B cell (primary cell): Measurements from ENCODE around the gene AUNIP. TPM values are rescaled to one million over a fixed set of nuclear protein-coding genes. Genes with fewer than 3 reads are reported as not detected.

ENCODE experiments used
- ATAC-seq: fragments of 200-7000 bp; cut with Tn5 transposase; one replicate; pipeline ENCODE4 v1.10.0; 2021; ENCODE audit warnings: low read depth, mild to moderate bottlenecking, moderate number of reproducible peaks, moderate library complexity
- CTCF ChIA-PET: fragments of 350-600 bp; sonication (Branson Sonifier 250); formaldehyde crosslinking; loops from one replicate; lab custom pipeline; 2021; ENCODE audit warnings: antibody characterized with exemption, inconsistent platforms; lab: Charles Lee
- POLR2A ChIA-PET: fragments of 350-600 bp; sonication (Branson Sonifier 250); formaldehyde crosslinking; loops from one replicate; lab custom pipeline; 2021; ENCODE audit warnings: antibody characterized with exemption; lab: Charles Lee
- DNase-seq: peaks from one replicate; pipeline ENCODE4 v3.0.0; 2013
- H2AFZ ChIP-seq: 2 replicates; pipeline ENCODE4 v1.6.1; 2012; ENCODE audit warnings: mild to moderate bottlenecking, low read depth, low read length; ENCODE audit not compliant: insufficient read depth, poor library complexity, severe bottlenecking
- H3K27ac ChIP-seq, 2 donors: 1 replicate in 1 of 2; 2 replicates in 1 of 2; pipeline ENCODE4 v1.5.1; 2012 to 2013; ENCODE audit warnings: low read length in 2 of 2, mild to moderate bottlenecking in 2 of 2, moderate library complexity in 1 of 2
- H3K27me3 ChIP-seq, 4 experiments: fragments of 200-600 bp in 1 of 4; sonication (generic) in 1 of 4; replicated peaks in 1 of 4; 1 replicate in 2 of 4; 2 replicates in 2 of 4; pipeline versions ENCODE4 v1.6.1 to v1.7.0; 2013 to 2016; ENCODE audit warnings: low read length in 3 of 4, mild to moderate bottlenecking in 2 of 4, mixed read lengths in 1 of 4, moderate library complexity in 1 of 4; ENCODE audit not compliant: insufficient read depth in 4 of 4, control insufficient read depth in 3 of 4; ENCODE audit errors: control extremely low read depth in 1 of 4
- H3K36me3 ChIP-seq, 2 experiments: replicated peaks in 1 of 2; 1 replicate in 1 of 2; 2 replicates in 1 of 2; pipeline versions ENCODE4 v1.6.1 to v1.7.1; 2013; ENCODE audit warnings: low read length in 1 of 2; ENCODE audit not compliant: insufficient read depth in 2 of 2, control insufficient read depth in 1 of 2; ENCODE audit errors: control extremely low read depth in 1 of 2, extremely low read depth in 1 of 2
- H3K4me1 ChIP-seq, 2 donors: fragments of 200-600 bp in 1 of 2; sonication (generic) in 1 of 2; 1 replicate in 1 of 2; 2 replicates in 1 of 2; pipeline versions ENCODE4 v1.5.1 to v1.6.1; 2013 to 2017; ENCODE audit warnings: low read length in 2 of 2; ENCODE audit not compliant: control insufficient read depth in 2 of 2, insufficient read depth in 2 of 2
- H3K4me2 ChIP-seq: replicated peaks from 2 replicates; pipeline ENCODE3; 2012; ENCODE audit warnings: mild to moderate bottlenecking, low read depth, low read length; ENCODE audit not compliant: poor library complexity, severe bottlenecking
- H3K4me3 ChIP-seq, 5 experiments: fragments of 200-600 bp in 1 of 5; sonication (generic) in 1 of 5; 1 replicate in 3 of 5; 2 replicates in 2 of 5; pipeline versions ENCODE4 v1.5.1 to v1.7.0; 2011 to 2016; ENCODE audit warnings: low read length in 4 of 5, mild to moderate bottlenecking in 4 of 5, low read depth in 2 of 5, control low read depth in 1 of 5, moderate library complexity in 1 of 5; ENCODE audit not compliant: insufficient read depth in 1 of 5; ENCODE audit errors: control extremely low read depth in 1 of 5, extremely low read depth in 1 of 5
- H3K79me2 ChIP-seq: fragments of 200-600 bp; sonication (generic); one replicate; pipeline ENCODE4 v1.6.0; 2016; ENCODE audit warnings: low read length; ENCODE audit not compliant: control insufficient read depth, insufficient read depth
- H3K9ac ChIP-seq: fragments of 200-600 bp; sonication (generic); 2 replicates; pipeline ENCODE4 v1.6.1; 2017; ENCODE audit warnings: mild to moderate bottlenecking, low read length, moderate library complexity
- H3K9me3 ChIP-seq, 3 donors: one replicate each; pipeline versions ENCODE4 v1.6.1 to v1.7.1; 2013; ENCODE audit warnings: low read length in 2 of 3; ENCODE audit not compliant: control insufficient read depth in 2 of 3, insufficient read depth in 1 of 3; ENCODE audit errors: control extremely low read depth in 1 of 3
- H4K20me1 ChIP-seq: 2 replicates; pipeline ENCODE4 v1.6.0; 2012; ENCODE audit warnings: mild to moderate bottlenecking, low read length; ENCODE audit not compliant: insufficient read depth, control insufficient read depth, poor library complexity, severe bottlenecking
- H3K27ac Mint-ChIP-seq: one replicate; pipeline ENCODE4 v1.8.0; 2021; ENCODE audit warnings: mixed read lengths
- H3K27me3 Mint-ChIP-seq: one replicate; pipeline ENCODE4 v1.8.0; 2021; ENCODE audit warnings: mixed read lengths
- H3K4me1 Mint-ChIP-seq: one replicate; pipeline ENCODE4 v1.8.0; 2021; ENCODE audit warnings: mixed read lengths
- H3K4me3 Mint-ChIP-seq: one replicate; pipeline ENCODE4 v1.8.0; 2021; ENCODE audit warnings: mixed read lengths
- H3K9me3 Mint-ChIP-seq: one replicate; pipeline ENCODE4 v1.8.0; 2022; ENCODE audit warnings: mixed read lengths; ENCODE audit not compliant: insufficient read depth
- CTCF ChIP-seq: fragments of 200-600 bp; IDR thresholded peaks from one replicate; pipeline ENCODE4 v1.8.0; 2022; ENCODE audit warnings: antibody characterized with exemption, mild to moderate bottlenecking
- EZH2 ChIP-seq: IDR thresholded peaks from 2 replicates; pipeline ENCODE4 v1.6.1; 2012; ENCODE audit warnings: borderline replicate concordance, low read depth, mild to moderate bottlenecking, moderate library complexity, low read length; ENCODE audit not compliant: insufficient read depth, poor library complexity, severe bottlenecking
- WGBS: methylation state at CpG from one replicate; pipeline ENCODE4 v1.1.5; 2013; ENCODE audit warnings: missing lambda C conversion rate; ENCODE audit not compliant: insufficient coverage; 5-methylcytosine and 5-hydroxymethylcytosine counted together
- intact Hi-C: fragments of 100-400 bp; cut with micrococcal nuclease; formaldehyde crosslinking; loops from one replicate; pipeline ENCODE4 v1.10.0; 2022
- polyA plus RNA-seq: library from polyadenylated mRNA; depleted of rRNA; stranded (reverse); fragments of >200 nt; gene quantifications from 2 replicates; pipeline ENCODE4 v1.2.3, GENCODE V29; 2012
- total RNA-seq, 2 donors: library from RNA; stranded (reverse); fragments of 120-200 nt in 1 of 2; gene quantifications; 1 replicate in 1 of 2; 2 replicates in 1 of 2; pipeline versions ENCODE4 v1.2.3 to v1.2.4, GENCODE V29; 2013 to 2022

AUNIP gene
- total and polyA plus RNA-seq, 2 donors (not counting 1 experiment from before 2014, with no cell fraction given): 0.27 TPM; not detected in 1

GRCh38 chr1:25905680-25906643 lies 46.7 kb upstream of the AUNIP start, which contains the start of gene STMN1:
Gene STMN1, minus strand, starts transcription at chr1:25906419. Its CDS starts 1,743 bp downstream, at chr1:25904676.
- under 1% methylated on average over 99 of the region's 102 CpGs for WGBS
- H4K20me1 ChIP-seq: no peaks in the 10 kb centered on the region
- H3K4me2 ChIP-seq: peak within 1 kb of the TSS; percentile 95
- intact Hi-C loops: loop anchor here (1.0 kb wide), 5 partner anchors 11 to 205 kb away; partner anchors contain the start of genes AUNIP, PAFAH2 and PDIK1L
- H3K4me3 ChIP-seq: peak within 1 kb of the TSS; percentile 62 to 99 (median 63)
- H3K27me3 ChIP-seq: no peaks in the 10 kb centered on the region
- peak within 1 kb of the TSS; percentile 62 to 65 for H3K27ac ChIP-seq
- H2AFZ ChIP-seq: peak within 1 kb of the TSS; percentile 86
- no peaks in the 10 kb centered on the region for H3K9me3 ChIP-seq
- H3K4me1 ChIP-seq: peaks cover 6 to 22% of the 10 kb centered on the region in 2 donors
- H3K27ac Mint-ChIP-seq: peak within 1 kb of the TSS; percentile 94
- peaks cover 5% of the 10 kb centered on the region for H3K79me2 ChIP-seq
- DNase-seq (peak; percentile 93), ATAC-seq (peak; percentile 75)
- ChIA-PET CTCF (interaction anchor here (0.6 to 3.4 kb wide), 5 partner anchors 11 to 94 kb away, joined by 3 to 41 read pairs (median 4); partner anchors contain the start of gene PAFAH2), POLR2A (interaction anchor here (0.6 to 1.9 kb wide), 5 partner anchors 10 to 975 kb away, joined by 3 to 5 read pairs (median 3); no protein-coding TSS in a partner anchor)
- TF ChIP-seq EZH2: no peak
- no peak for TF ChIP-seq CTCF
- H3K9ac ChIP-seq: peak within 1 kb of the TSS; percentile 69
- H3K36me3 ChIP-seq: peaks cover 3 to 7% of the 10 kb centered on the region in 2 experiments
- H3K27me3 Mint-ChIP-seq: no peaks in the 10 kb centered on the region
- peak within 1 kb of the TSS; percentile 88 for H3K4me3 Mint-ChIP-seq
- H3K4me1 Mint-ChIP-seq: peaks cover 14% of the 10 kb centered on the region
- H3K9me3 Mint-ChIP-seq: no peaks in the 10 kb centered on the region
